ENCODE measurements around the gene BTAF1. TPM values are rescaled to one million over a fixed set of nuclear protein-coding genes. Genes with fewer than 3 reads are reported as not detected.

The BTAF1 gene
- total RNA-seq, 2 donors from 2014 or later, result 11.8 to 12.7 TPM

DNA sequence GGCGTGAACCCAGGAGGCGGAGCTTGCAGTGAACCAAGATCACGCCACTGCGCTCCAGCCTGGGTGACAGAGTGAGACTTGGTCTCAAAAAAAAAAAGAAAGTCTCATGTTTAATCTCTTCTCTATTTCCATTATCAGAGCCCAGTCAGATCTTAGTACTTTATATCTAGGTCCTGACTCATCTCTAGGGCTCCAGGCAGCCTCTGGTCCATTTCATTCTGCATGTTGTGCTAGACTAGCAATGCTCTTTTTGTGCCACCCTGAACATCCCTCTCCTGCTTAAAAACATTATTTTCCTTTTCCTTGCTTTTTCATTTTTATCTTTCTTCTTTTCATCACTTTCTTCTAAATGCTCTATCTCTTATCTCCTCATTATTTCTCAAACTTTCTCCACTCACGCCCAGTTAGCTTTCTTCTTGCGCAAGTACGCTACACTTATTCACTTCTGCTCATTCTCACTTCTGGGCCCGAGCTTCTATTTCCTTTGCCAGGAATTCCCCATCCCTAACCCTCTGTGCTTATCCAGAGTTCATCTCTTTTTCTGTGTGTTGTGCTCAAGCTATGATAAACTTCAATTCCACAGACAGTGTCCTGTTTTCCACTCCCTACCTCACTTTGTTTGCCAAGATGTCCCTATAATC, 63.9 kb downstream of the BTAF1 start:
- Histone ChIP-seq H3K27ac (no peak overlapping the region), H3K4me1 (no peaks in the 10 kb centered on the region), H3K36me3 (peaks cover 26% of the 10 kb centered on the region), H3K27me3 (no peaks in the 10 kb centered on the region), H3K9me3 (no peaks in the 10 kb centered on the region), H3K4me3 (no peak overlapping the region)
- TF ChIP-seq, protein P1, sequence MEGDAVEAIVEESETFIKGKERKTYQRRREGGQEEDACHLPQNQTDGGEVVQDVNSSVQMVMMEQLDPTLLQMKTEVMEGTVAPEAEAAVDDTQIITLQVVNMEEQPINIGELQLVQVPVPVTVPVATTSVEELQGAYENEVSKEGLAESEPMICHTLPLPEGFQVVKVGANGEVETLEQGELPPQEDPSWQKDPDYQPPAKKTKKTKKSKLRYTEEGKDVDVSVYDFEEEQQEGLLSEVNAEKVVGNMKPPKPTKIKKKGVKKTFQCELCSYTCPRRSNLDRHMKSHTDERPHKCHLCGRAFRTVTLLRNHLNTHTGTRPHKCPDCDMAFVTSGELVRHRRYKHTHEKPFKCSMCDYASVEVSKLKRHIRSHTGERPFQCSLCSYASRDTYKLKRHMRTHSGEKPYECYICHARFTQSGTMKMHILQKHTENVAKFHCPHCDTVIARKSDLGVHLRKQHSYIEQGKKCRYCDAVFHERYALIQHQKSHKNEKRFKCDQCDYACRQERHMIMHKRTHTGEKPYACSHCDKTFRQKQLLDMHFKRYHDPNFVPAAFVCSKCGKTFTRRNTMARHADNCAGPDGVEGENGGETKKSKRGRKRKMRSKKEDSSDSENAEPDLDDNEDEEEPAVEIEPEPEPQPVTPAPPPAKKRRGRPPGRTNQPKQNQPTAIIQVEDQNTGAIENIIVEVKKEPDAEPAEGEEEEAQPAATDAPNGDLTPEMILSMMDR (IDR thresholded peaks at IDR 0.05), result no peak
- no peak for DNase-seq (ENCODE audit: low spot score)

DNA sequence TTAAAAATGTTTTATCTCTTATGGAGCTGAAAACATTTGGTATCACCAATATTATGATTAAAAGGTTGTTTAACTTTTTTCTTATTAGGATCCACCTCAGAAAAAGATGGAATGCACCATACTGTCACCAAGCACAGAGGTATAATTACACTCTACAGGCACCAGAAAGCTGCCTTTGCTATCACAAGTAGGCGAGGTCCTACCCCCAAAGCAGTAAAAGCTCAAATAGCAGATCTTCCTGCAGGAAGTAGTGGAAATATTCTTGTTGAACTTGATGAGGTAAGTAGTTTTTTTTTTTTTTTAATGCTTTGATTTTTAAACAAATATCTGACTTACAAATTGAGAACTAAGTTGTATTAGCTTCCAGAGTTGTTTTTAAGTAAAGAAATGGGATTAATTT, 68.5 kb downstream of the BTAF1 start:
- H3K9me3 ChIP-seq, result no peaks in the 10 kb centered on the region
- no peaks in the 10 kb centered on the region for H3K27me3 ChIP-seq
- no peak overlapping the region for H3K27ac ChIP-seq
- DNase-seq (ENCODE audit: low spot score), result no peak
- no peak overlapping the region for H3K4me3 ChIP-seq
- TF ChIP-seq, protein P1 (IDR thresholded peaks at IDR 0.05), result no peak
- H3K36me3 ChIP-seq, result peaks cover 33% of the 10 kb centered on the region
- H3K4me1 ChIP-seq, result no peaks in the 10 kb centered on the region

DNA sequence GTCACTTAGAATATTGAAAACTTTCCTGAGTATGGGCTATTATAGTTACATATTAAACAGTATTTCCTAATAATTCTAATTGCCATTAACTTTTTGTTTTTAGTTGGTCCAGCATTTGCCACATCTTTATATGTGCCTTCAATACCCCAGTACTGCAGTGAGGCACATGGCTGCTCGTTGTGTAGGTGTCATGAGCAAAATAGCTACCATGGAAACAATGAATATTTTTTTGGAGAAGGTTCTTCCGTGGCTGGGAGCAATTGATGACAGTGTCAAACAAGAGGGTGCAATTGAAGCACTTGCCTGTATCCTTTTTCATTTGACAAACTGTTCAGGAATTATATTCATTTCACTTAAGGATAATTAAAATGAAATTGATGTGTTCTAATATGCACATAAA, 72.7 kb downstream of the BTAF1 start:
- H3K27ac ChIP-seq, result no peak overlapping the region
- DNase-seq (ENCODE audit: low spot score), result no peak
- peaks cover 34% of the 10 kb centered on the region for H3K36me3 ChIP-seq
- H3K27me3 ChIP-seq, result no peaks in the 10 kb centered on the region
- TF ChIP-seq, protein P1 (IDR thresholded peaks at IDR 0.05), result no peak
- H3K9me3 ChIP-seq, result no peaks in the 10 kb centered on the region
- no peak overlapping the region for H3K4me3 ChIP-seq
- H3K4me1 ChIP-seq, result no peaks in the 10 kb centered on the region

DNA sequence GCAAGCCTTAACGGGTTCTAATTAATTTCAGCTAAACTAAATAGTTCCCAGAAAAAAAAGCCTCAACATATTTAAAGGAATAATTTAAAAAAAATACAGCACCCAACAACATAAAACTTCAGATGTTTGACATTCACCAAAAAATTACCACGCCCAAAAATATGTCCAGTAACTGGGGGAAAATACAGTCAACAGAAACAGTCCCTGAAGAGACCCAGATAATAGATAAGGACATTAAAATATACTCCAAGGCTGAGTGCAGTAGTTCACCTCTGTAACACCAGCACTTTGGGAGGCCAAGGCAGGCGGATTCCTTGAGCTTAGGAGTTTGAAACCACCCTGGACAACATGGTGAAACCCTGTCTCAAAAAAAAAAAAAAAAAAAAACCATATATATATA, 78.0 kb downstream of the BTAF1 start:
- TF ChIP-seq, protein P1 (IDR thresholded peaks at IDR 0.05), result no peak
- no peaks in the 10 kb centered on the region for H3K4me1 ChIP-seq
- DNase-seq (ENCODE audit: low spot score), result no peak
- peaks cover 13% of the 10 kb centered on the region for H3K36me3 ChIP-seq
- no peak overlapping the region for H3K27ac ChIP-seq
- H3K4me3 ChIP-seq, result no peak overlapping the region
- H3K9me3 ChIP-seq, result no peaks in the 10 kb centered on the region
- no peaks in the 10 kb centered on the region for H3K27me3 ChIP-seq

DNA sequence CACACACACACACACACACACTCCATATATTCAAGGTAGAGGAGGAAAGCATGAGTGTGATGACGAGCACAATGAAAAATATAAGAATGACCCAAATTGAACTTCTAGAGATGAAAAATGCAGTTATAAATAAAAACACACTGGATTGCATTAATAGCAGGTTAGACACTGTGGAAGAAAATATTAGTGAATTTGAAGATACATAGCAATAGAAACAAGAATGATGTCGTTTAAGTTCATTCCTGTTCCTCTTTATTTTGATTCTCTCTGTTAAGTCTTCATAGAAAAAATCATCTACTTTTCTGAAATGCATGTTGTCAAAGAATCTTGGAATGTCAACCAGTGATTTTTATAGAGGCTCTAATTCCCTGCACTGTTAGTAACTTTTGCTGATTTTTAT, 78.4 kb downstream of the BTAF1 start:
- Histone ChIP-seq H3K9me3 (no peaks in the 10 kb centered on the region), H3K36me3 (peaks cover 13% of the 10 kb centered on the region), H3K4me3 (no peak overlapping the region), H3K4me1 (no peaks in the 10 kb centered on the region), H3K27ac (no peak overlapping the region), H3K27me3 (no peaks in the 10 kb centered on the region)
- no peak for DNase-seq (ENCODE audit: low spot score)
- TF ChIP-seq, protein P1 (IDR thresholded peaks at IDR 0.05), result no peak

DNA sequence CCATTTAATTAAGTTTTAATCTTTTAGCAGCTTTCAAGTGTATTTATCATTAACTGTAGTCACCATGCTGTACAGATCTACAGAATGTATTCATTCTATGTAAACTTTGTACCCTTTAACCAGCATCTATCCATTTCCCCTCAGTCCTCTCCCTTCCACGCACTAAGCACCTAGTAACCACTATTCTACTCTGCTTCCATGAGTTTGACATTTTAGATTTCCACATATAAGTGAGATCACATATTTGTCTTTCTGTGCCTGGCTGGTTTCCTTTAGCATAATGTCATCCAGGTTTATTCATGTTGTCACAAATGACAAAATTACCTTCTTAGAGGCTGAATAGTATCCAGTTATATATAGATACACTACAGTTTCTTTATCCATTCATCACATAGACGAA, 79.7 kb downstream of the BTAF1 start:
- Histone ChIP-seq H3K9me3 (no peaks in the 10 kb centered on the region), H3K4me1 (no peaks in the 10 kb centered on the region), H3K27me3 (no peaks in the 10 kb centered on the region), H3K4me3 (no peak overlapping the region), H3K27ac (no peak overlapping the region), H3K36me3 (peaks cover 4% of the 10 kb centered on the region)
- TF ChIP-seq, protein P1 (IDR thresholded peaks at IDR 0.05), result no peak
- no peak for DNase-seq (ENCODE audit: low spot score)
